ENCODE measurements around the gene MAMLD1. TPM values are rescaled to one million over a fixed set of nuclear protein-coding genes. Genes with fewer than 3 reads are reported as not detected.

The MAMLD1 gene
- total and polyA plus RNA-seq, 2 of the 8 experiments (the other 6 are each of a cell fraction or from before 2014, with no cell fraction given), result 0.09 to 0.26 TPM

DNA sequence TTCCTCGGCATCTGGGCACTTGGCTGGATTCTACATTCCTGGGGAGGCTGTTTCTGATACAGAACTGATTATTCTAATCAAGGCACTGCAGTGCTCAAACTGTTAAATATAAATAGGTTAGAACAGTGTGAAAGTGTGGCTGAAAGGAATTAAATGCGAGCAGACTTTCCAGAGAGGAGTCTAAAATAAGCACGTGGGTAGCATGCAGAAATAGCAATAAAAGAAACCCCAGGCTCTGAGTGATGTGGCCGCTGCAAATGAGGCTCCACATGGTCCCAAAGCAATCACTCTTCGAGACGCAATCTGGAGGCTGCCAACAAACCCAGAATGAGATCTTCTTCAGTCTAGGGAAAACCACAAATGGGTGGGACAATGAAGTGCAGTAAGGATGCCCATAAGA is 174.7 kb downstream of the MAMLD1 start:
- H3K18ac ChIP-seq (ENCODE audit: extremely low read depth, low read length), result no peak overlapping the region
- FAIRE-seq (no peak), DNase-seq (ENCODE audit: low read depth in 1 of 2, low spot score in 2 of 2) (no peak)
- H3K4me3 ChIP-seq (ENCODE audit: extremely low read depth in 1 of 4, insufficient read depth in 2 of 4, low read depth in 3 of 4, low read length in 4 of 4), result no peak overlapping the region
- H2BK12ac ChIP-seq (ENCODE audit: low read depth, low read length), result no peak overlapping the region
- H3K79me1 ChIP-seq (ENCODE audit: low read depth, low read length), result no peaks in the 10 kb centered on the region
- no peak overlapping the region for H3K56ac ChIP-seq (replicated peaks; ENCODE audit: insufficient read length, low read depth, low read length)
- H2BK15ac ChIP-seq (ENCODE audit: low read length), result no peak overlapping the region
- H3K4me2 ChIP-seq (ENCODE audit: insufficient read depth in 1 of 2, low read depth in 2 of 2, low read length in 2 of 2), result no peak overlapping the region
- H3K4me1 ChIP-seq (replicated peaks in 1 of 4; ENCODE audit: control insufficient read depth in 3 of 4, insufficient read depth in 4 of 4, low read length in 3 of 4), result no peaks in the 10 kb centered on the region
- no peak overlapping the region for H4K8ac ChIP-seq (ENCODE audit: extremely low read depth, insufficient read depth, low read length)
- H2BK120ac ChIP-seq (replicated peaks; ENCODE audit: low read depth, low read length), result no peak overlapping the region
- 81% methylated on average over 5 of the region's 6 CpGs; no CpG with 5 or more reads in 1 of the 2 experiments for WGBS, 2 experiments (ENCODE audit: extremely low coverage in 1 of 2, insufficient coverage in 1 of 2, insufficient read length in 1 of 2, insufficient replicate concordance in 2 of 2, low coverage in 1 of 2, low lambda C conversion rate in 2 of 2, missing lambda C conversion rate in 1 of 2)
- no peak overlapping the region for H3K14ac ChIP-seq (ENCODE audit: insufficient read length)
- H3K23me2 ChIP-seq (ENCODE audit: low read depth, low read length), result no peaks in the 10 kb centered on the region
- no peaks in the 10 kb centered on the region for H3K36me3 ChIP-seq (ENCODE audit: control insufficient read depth in 2 of 4, insufficient read depth in 4 of 4, low read length in 3 of 4)
- no peak overlapping the region for H3K4ac ChIP-seq (replicated peaks; ENCODE audit: insufficient read length, low read depth, low read length)
- H3K23ac ChIP-seq (ENCODE audit: insufficient read length), result no peak overlapping the region
- no peak overlapping the region for H4K91ac ChIP-seq (replicated peaks; ENCODE audit: insufficient read length, low read length)
- no peak overlapping the region for H2AK5ac ChIP-seq (ENCODE audit: low read depth, low read length)
- no peak overlapping the region for H4K5ac ChIP-seq (ENCODE audit: insufficient read length, low read depth, low read length)
- no peaks in the 10 kb centered on the region for H3K9me3 ChIP-seq (ENCODE audit: insufficient read depth in 2 of 2, low read depth in 1 of 2, low read length in 1 of 2)
- ChIA-PET POLR2A (ENCODE audit: partially characterized antibody) (interaction anchor here (1.1 kb wide), 1 partner anchor 9 kb away, joined by 3 read pairs; no protein-coding TSS in a partner anchor), CTCF (ENCODE audit: partially characterized antibody) (interaction anchor here (0.9 to 1.8 kb wide), 4 partner anchors 9 to 29 kb away, joined by 3 to 5 read pairs (median 4); no protein-coding TSS in a partner anchor)
- H3K27me3 ChIP-seq (replicated peaks in 1 of 4; ENCODE audit: control insufficient read depth in 3 of 4, extremely low read depth in 1 of 4, insufficient read depth in 3 of 4, low read length in 3 of 4), result no peaks in the 10 kb centered on the region
- H2BK20ac ChIP-seq (ENCODE audit: low read length), result no peak overlapping the region
- H4K20me1 ChIP-seq (replicated peaks in 1 of 2; ENCODE audit: control insufficient read depth in 1 of 2, insufficient read depth in 2 of 2, low read length in 2 of 2), result no peaks in the 10 kb centered on the region
- no peaks in the 10 kb centered on the region for H3K79me2 ChIP-seq (ENCODE audit: control insufficient read depth in 1 of 2, insufficient read depth in 2 of 2, low read length in 2 of 2)
- no peak overlapping the region for H2BK5ac ChIP-seq (ENCODE audit: low read depth, low read length)
- no peak overlapping the region for H3K27ac ChIP-seq (ENCODE audit: low read depth, low read length)
- no peak overlapping the region for H2AFZ ChIP-seq (ENCODE audit: low read length)
- H3K9ac ChIP-seq (replicated peaks in 1 of 4; ENCODE audit: extremely low read depth in 1 of 4, low read depth in 3 of 4, low read length in 3 of 4), result no peak overlapping the region
- TF ChIP-seq JUND (IDR thresholded peaks at IDR 0.05; ENCODE audit: low read length) (no peak), MAFK (IDR thresholded peaks at IDR 0.05; ENCODE audit: low read depth, low read length) (no peak), EZH2 (IDR thresholded peaks at IDR 0.05; ENCODE audit: low read depth, low read length, severe bottlenecking) (no peak), CHD2 (IDR thresholded peaks at IDR 0.05; ENCODE audit: low read length) (no peak), GTF2F1 (IDR thresholded peaks at IDR 0.05; ENCODE audit: borderline replicate concordance, low read depth, low read length) (no peak), RFX5 (IDR thresholded peaks at IDR 0.05; ENCODE audit: borderline replicate concordance, low read depth, low read length) (no peak), EGR1 (IDR thresholded peaks at IDR 0.05; ENCODE audit: borderline replicate concordance, low read depth, low read length) (no peak), CEBPB (IDR thresholded peaks at IDR 0.05; ENCODE audit: low read depth, low read length) (no peak), FOSL1 (IDR thresholded peaks at IDR 0.05; ENCODE audit: insufficient read depth, low read depth, low read length) (no peak), TBP (IDR thresholded peaks at IDR 0.05; ENCODE audit: low read depth, low read length) (no peak), BRCA1 (IDR thresholded peaks at IDR 0.05; ENCODE audit: low read depth, low read length) (no peak), SIRT6 (IDR thresholded peaks at IDR 0.05; ENCODE audit: low read length) (no peak), HDAC2 (IDR thresholded peaks at IDR 0.05; ENCODE audit: borderline replicate concordance in 1 of 2, low read depth in 2 of 2, low read length in 2 of 2) (no peak)
- TF ChIP-seq, protein P1, sequence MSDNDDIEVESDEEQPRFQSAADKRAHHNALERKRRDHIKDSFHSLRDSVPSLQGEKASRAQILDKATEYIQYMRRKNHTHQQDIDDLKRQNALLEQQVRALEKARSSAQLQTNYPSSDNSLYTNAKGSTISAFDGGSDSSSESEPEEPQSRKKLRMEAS (IDR thresholded peaks at IDR 0.05), result no peak
- TF ChIP-seq, protein P2, sequence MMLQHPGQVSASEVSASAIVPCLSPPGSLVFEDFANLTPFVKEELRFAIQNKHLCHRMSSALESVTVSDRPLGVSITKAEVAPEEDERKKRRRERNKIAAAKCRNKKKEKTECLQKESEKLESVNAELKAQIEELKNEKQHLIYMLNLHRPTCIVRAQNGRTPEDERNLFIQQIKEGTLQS (IDR thresholded peaks at IDR 0.05; ENCODE audit: insufficient read depth, low read depth, low read length), result no peak
